Activated CD8-positive, alpha-beta memory T cell treated with anti-CD3 and anti-CD28 coated beads for 48 hours (primary cell): Measurements from ENCODE around the gene HMOX2.

Experiments
- DNase-seq, 3 experiments: peaks; one replicate each; pipeline ENCODE4 v3.0.0-alpha.2; 2020; ENCODE audit warnings: low read depth in 2 of 3, low spot score in 2 of 3

The HMOX2 gene

DNA sequence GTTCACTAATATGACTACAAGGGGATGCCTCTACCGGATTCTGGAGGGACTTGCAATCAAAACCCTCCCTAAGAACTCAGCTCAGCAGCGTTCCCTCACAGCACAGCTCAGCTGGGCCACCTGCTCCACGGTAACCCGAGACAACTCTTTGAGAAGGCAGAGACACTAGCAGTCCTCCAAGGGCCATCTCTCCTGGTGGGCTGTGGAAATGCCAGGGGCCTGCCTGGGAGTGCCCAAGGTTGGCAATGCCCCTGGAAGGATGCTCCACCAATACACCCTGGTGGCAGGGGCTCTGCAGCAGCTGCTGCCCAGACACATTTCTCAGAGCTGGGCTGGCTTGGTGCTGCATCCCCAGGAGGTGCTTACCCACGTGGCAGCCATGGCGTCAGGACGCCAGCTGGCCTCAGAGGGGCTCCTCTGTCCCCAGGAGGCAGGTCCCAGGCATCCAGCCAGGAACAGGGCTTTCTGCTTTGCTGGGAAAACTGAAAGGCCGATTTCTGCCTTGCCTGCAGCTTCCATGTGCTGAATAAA, 45.9 kb downstream of the HMOX2 start:
- no peak for DNase-seq

GRCh38 chr16:4523686-4524085, 47.5 kb downstream of the HMOX2 start:
- no peak for DNase-seq

DNA sequence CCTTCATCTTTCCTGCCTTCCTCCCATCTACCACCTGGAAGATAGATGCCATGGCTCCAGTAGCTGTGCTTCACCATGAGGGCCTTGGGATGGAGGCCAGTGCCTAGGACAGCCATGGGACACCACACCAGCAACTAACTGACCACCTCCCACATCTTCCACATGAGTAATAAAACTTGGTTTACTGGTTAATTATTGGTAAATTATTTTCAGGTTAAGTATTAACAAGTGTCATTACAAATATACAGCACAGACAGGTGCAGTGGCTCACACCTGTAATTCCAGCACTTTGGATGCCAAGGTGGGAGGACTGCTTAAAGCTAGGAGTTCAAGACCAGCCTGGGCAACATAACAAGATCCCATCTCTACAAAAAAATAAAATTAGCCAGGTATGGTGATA, 48.4 kb downstream of the HMOX2 start:
- no peak for DNase-seq

- DNase-seq, result no peak
These were observed 48.9 kb downstream of the HMOX2 start for GRCh38 chr16:4525069-4525468.

- no peak for DNase-seq
These were observed 49.6 kb downstream of the HMOX2 start for GRCh38 chr16:4525634-4526277.

DNA sequence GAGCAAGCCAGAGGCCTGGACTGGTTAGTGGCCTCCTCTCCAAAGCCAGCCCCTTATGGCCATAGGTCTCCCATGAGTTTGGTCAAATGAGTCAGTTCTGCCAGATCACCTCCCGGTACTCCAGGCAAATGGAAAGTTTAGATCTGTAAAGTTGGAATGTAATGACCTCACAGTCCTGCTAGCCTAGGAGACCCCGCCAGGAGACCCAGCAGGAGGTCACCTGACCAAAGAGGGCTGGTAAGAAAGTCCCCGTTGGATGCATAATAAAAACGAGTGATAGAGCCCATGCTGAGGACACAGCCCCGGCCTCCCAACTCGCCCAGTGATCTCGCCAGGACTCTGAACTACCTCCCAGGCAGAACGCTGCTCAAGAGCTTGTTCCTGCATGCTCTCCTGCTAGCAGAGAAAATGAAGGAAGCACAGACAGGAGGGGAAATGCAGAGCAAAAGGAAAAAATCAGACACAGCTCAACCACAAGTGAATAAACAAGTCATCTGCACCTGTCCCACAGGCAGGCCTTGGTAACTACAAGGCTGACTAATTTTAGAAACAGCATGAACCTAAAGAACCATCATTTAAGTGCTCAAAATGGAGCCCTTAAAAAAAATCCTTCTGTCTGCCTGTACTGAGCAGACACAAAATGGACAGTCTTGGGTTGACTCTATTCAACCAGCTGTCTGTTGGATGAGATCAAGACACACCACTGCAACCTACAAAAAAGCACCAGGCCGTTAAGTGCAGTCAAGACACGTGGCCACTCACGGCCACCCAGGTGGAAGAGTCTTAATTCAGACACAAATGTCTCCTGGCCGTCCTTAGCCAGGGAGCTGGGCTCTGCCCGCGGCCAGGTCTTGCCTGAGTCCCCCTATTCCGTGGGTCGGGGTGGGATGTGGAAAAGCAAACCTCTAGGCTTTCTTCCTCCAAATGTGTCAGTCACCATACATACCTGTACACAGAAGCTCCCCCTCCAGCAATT, 53.2 kb downstream of the HMOX2 start:
- DNase-seq, result no peak

GRCh38 chr16:4531811-4532210, 55.6 kb downstream of the HMOX2 start:
- DNase-seq, result no peak

GRCh38 chr16:4532238-4532637, 56.0 kb downstream of the HMOX2 start:
- DNase-seq, result no peak

- no peak for DNase-seq
These were observed 57.3 kb downstream of the HMOX2 start for GRCh38 chr16:4533490-4533889.

DNA sequence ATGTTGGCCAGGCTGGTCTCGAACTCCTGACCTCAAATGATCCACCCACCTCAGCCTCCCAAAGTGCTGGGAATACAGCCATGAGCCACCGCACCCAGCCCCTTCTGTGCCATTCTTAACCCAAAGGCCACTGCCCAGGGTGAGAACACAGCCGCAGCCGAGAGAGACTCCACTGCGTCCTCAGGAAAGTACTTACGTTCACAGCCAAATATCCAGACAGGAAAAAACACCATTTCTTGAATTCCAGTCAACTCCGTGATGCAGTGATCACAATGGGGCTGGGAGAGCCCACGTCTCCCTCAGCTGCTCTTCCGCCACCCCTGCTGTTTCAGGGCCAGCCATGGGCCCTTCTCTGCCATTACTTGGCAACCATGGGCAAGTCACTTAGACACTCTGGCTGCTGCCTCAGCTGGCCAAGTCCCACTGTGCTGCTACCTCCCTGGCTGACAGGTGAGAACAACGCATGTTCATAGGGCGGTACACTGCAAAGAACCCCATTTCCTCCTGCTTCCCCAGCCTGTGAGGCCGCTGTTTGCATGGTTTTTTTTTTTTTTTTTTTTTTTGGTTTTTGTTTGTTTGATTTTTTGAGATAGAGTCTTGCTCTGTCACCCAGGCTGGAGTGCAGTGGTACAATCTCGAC, 58.1 kb downstream of the HMOX2 start:
- DNase-seq, result no peak

GRCh38 chr16:4535627-4536108, 59.5 kb downstream of the HMOX2 start:
- no peak for DNase-seq

GRCh38 chr16:4536391-4537106, 60.4 kb downstream of the HMOX2 start:
- DNase-seq, result no peak

DNA sequence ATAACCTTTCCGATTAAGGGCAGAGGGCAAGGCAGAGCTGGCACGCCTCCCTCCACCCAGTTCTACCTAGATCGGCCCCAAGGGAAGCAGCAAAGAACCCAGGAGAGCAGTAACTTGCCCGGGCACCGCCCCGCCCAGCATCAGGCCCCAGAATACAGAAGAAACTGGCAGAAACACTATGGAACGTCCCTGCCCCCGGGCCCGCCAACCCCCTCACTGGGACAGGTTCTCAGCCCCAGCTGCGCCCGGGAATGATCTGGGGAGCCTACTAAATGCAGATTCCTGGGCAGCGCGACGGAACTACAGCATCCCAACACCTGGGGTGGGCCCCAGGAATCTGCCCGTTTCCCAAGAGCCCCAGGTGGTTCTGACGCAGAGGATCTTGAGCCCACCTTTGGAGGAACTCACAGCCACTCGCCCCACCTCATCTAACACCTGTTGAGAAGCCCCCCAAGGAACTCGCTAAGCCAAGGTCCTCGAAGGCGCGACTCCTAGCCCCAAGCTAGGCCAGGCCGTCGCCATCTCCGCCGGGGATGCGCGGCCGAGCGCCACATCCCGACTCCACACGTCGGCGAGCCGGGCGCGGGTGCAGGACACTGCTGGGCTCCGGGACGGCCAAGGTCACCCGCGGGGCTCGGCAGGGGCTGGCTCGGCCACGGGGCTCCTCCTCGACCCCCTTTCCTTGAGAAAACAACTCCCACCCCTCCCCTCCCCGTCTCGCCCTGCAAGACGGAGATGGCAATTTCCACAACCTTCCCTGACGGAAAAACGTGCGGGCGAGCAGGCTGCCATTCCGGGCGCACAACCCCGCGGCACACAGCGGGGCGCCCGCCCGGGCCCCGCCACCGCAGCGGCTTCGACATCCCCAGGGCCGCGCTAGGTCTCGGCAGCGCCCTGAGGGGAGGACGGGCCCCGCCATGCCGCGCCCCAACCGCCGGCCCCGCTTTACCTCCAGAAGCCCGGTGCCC, 61.5 kb downstream of the HMOX2 start:
- DNase-seq, result no peak

DNA sequence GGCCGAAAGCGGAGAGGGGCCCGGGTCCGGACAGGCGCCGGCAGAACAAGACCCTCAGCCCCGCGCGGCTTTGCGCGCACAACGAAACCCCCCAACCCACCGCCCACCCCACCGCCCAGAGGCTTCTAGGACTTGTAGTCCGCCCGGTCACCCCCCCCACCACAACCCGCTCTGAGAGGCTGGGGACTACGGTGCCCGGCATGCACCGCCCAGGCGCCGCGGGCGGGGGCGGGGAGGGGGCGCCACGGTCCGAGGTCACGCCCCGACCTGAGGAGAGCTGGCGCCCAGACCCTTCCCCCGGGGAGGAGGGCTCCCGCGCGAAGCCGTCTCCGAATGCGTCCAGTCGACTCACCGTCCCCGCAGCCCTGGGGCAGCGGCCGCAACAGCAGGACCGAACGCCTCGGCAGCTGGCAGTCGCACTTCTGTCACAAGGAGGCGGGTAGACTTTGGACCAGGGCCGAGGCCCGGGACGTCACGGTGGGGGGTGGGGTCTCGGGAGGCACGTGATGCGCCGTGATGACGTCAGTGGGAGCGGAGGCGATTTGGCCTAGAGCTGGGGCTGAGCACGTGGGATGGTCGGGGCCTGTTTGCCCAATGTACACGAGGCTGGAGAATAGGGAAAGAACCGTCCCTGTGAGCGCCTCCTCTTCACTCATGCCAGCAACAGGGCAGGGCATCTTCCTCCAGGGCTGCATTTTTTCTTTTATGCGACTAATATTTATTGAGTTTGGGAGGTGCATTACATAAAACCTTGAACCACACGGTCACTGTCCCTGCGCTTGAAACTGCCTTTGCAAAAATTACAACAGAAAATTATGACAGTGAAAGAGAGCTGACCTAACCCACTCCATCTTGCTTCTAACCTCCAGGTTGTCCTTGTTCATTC, 62.4 kb downstream of the HMOX2 start, which contains the start of gene CDIP1:
Gene CDIP1 (minus strand): TSS at position 424 of the 886 bp plus-strand sequence. CDS start 24,643 bp downstream, outside the sequence.
- DNase-seq, result peak; percentile 96

DNA sequence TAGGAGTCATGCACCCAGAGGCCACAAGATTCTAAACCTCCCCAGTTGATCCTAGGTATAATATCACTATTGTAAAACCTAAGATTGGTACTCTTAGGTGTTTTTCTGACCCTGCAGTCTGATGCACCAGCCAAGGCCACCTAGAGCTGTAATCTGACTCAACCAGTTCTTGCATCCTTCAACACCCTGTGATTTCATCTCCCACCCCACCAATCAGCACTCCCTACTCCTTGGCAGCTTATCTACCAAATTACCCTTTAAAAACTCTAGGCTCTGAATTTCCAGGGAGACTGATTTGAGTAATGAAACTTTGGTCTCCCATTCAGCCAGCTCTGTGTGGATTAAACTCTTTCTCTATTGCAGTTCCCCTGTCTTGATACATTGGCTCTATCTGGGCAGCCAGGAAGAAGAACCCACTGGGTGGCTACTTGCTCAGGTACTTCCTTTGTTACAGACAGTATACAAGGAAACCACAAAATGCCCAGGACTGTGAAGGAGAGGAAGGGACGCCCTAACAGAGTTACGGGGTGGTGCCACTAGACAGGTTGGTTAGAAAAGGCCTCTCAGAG, 63.6 kb downstream of the HMOX2 start:
- no peak for DNase-seq

- DNase-seq, result no peak
These were observed 68.3 kb downstream of the HMOX2 start for GRCh38 chr16:4544473-4544872.

DNA sequence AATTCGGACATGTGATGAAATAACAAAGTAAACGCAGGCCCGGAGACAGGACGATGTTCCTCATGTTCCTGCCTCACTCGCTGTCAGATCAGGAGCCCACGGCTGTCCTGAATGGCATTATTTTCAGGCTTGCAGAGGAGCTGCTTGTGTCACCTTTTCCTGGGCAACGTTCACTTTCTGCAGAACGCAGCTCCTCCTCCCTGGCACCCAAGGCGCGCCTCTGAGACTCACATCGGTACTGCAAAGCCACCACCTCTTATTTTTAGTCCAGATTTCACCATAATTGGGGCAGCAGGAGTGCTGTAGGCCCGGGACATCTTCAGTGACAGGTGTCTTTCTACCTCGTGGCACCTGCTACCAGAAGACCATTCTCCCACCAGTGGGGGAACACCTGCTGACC, 71.9 kb downstream of the HMOX2 start:
- DNase-seq, result no peak

GRCh38 chr16:4550591-4550990, 74.4 kb downstream of the HMOX2 start:
- no peak for DNase-seq
